ENCODE results near the gene OR52I2.

The OR52I2 gene

GRCh38 chr11:4576880-4577279 is 4.7 kb upstream of the OR52I2 start:
- DNase-seq (ENCODE audit: extremely low spot score), result no peak
- TF ChIP-seq CTCF (IDR thresholded peaks at IDR 0.05; ENCODE audit: control extremely low read depth, extremely low read depth, low read depth, missing control alignments), result no peak
- ChIA-PET CTCF (interaction anchor here (1.2 to 1.4 kb wide), 4 partner anchors 10 to 38 kb away, joined by 3 to 4 read pairs (median 4); no protein-coding TSS in a partner anchor), POLR2A (no interaction called here)

DNA sequence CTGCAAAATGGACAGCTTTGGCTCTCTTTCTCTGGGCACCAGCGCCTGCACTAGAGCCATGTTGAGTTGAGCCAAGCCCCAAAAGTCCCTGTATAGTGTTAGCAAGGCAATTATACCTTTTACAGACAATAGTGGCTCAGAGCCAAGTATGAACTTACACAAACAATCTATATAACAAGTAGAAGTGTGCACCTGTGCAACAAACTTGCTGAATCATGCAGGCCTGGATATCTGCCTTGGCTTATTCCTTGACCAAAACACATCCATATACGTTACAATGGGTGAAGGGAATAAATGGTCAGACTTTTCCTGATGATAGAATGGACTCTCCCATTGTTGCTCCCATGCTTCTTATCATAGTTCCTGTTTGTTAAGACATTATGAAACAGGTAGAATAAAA is 3.8 kb upstream of the OR52I2 start:
- no peak for TF ChIP-seq CTCF (IDR thresholded peaks at IDR 0.05; ENCODE audit: control extremely low read depth, extremely low read depth, low read depth, missing control alignments)
- DNase-seq (ENCODE audit: extremely low spot score), result no peak
- POLR2A ChIA-PET, result no interaction called here
- CTCF ChIA-PET, result interaction anchor here (1.1 to 1.4 kb wide), 5 partner anchors 11 to 39 kb away, joined by 3 to 4 read pairs (median 4); no protein-coding TSS in a partner anchor

GRCh38 chr11:4578624-4579023 is 2.9 kb upstream of the OR52I2 start:
- ChIA-PET POLR2A (no interaction called here), CTCF (interaction anchor here (1.1 kb wide), 1 partner anchor 12 kb away, joined by 3 read pairs; no protein-coding TSS in a partner anchor)
- TF ChIP-seq CTCF (IDR thresholded peaks at IDR 0.05; ENCODE audit: control extremely low read depth, extremely low read depth, low read depth, missing control alignments), result no peak
- no peak for DNase-seq (ENCODE audit: extremely low spot score)

GRCh38 chr11:4580124-4580523 is 1.4 kb upstream of the OR52I2 start:
- ChIA-PET CTCF (no interaction called here), POLR2A (no interaction called here)
- TF ChIP-seq CTCF (IDR thresholded peaks at IDR 0.05; ENCODE audit: control extremely low read depth, extremely low read depth, low read depth, missing control alignments), result no peak
- DNase-seq (ENCODE audit: extremely low spot score), result no peak

GRCh38 chr11:4589017-4589416 is 7.5 kb downstream of the OR52I2 start:
- DNase-seq (ENCODE audit: extremely low spot score), result no peak
- TF ChIP-seq CTCF (IDR thresholded peaks at IDR 0.05; ENCODE audit: control extremely low read depth, extremely low read depth, low read depth, missing control alignments), result no peak
- CTCF ChIA-PET, result no interaction called here
- POLR2A ChIA-PET, result no interaction called here

DNA sequence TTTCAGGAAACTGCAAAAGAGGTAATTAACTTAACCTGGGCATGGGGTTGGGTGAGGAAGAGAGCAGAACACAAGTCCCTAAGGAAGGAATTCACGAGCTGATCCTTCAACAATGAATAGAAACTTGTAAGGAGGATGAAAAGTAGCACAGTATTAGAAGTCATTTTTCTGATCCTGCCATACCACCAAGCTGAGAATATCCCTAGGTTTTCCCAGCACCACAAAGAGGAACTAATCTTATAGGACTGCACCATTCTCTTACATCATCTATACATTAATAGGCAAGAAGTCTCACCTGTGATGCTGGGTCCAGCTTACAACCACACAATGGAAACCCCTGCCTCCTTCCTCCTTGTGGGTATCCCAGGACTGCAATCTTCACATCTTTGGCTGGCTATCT is 12.2 kb downstream of the OR52I2 start, which contains the start of gene OR52I1:
TSS of gene OR52I1 (plus strand) at position 301 of the 400 bp plus-strand sequence. CDS start at position 301, 0 bp downstream.
- no peak for TF ChIP-seq CTCF (IDR thresholded peaks at IDR 0.05; ENCODE audit: control extremely low read depth, extremely low read depth, low read depth, missing control alignments)
- CTCF ChIA-PET, result interaction anchor here (1.2 kb wide), 1 partner anchor 19 kb away, joined by 3 read pairs; no protein-coding TSS in a partner anchor
- POLR2A ChIA-PET, result no interaction called here
- DNase-seq (ENCODE audit: extremely low spot score), result no peak
